ENCODE results near the gene NAV1. TPM values are rescaled to one million over a fixed set of nuclear protein-coding genes. Genes with fewer than 3 reads are reported as not detected.
A peak's percentile ranks its signal among the peaks of the same experiment; 100 is the strongest.

NAV1 gene
- total RNA-seq, 1 donor = 37.6 TPM

GRCh38 chr1:201504799-201505502 is 34.0 kb upstream of the NAV1 start:
- peak overlapping the region; percentile 73 for H3K4me3 ChIP-seq (ENCODE audit: low read depth, low read length)
- DNase-seq (ENCODE audit: low read depth) = no peak
- TF ChIP-seq CTCF (IDR thresholded peaks at IDR 0.05; ENCODE audit: insufficient read depth, low read depth, low read length) = no peak

- DNase-seq (ENCODE audit: low read depth) = no peak
- TF ChIP-seq CTCF (IDR thresholded peaks at IDR 0.05; ENCODE audit: insufficient read depth, low read depth, low read length) = no peak
Measured at GRCh38 chr1:201505503-201505890, 33.4 kb upstream of the NAV1 start.

GRCh38 chr1:201506092-201506491 is 32.8 kb upstream of the NAV1 start:
- no peak for TF ChIP-seq CTCF (IDR thresholded peaks at IDR 0.05; ENCODE audit: insufficient read depth, low read depth, low read length)
- DNase-seq (ENCODE audit: low read depth) = no peak
- H3K4me3 ChIP-seq (ENCODE audit: low read depth, low read length) = peak overlapping the region; percentile 73

More at GRCh38 chr1:201505503-201505890, 33.4 kb upstream of the NAV1 start:
- peak overlapping the region; percentile 73 for H3K4me3 ChIP-seq (ENCODE audit: low read depth, low read length)

- TF ChIP-seq CTCF (IDR thresholded peaks at IDR 0.05; ENCODE audit: insufficient read depth, low read depth, low read length) = no peak
- peak within 1 kb of the TSS; percentile 73 for H3K4me3 ChIP-seq (ENCODE audit: low read depth, low read length)
- peak; percentile 83 for DNase-seq (ENCODE audit: low read depth)
Measured at GRCh38 chr1:201506557-201507359, 32.2 kb upstream of the NAV1 start, which contains the start of gene CSRP1. CSRP1 (minus strand) TSS chr1:201507123; CDS start chr1:201496303, 10,820 bp downstream.

- peak overlapping the region; percentile 73 for H3K4me3 ChIP-seq (ENCODE audit: low read depth, low read length)
- no peak for TF ChIP-seq CTCF (IDR thresholded peaks at IDR 0.05; ENCODE audit: insufficient read depth, low read depth, low read length)
- DNase-seq (ENCODE audit: low read depth) = no peak
Measured at GRCh38 chr1:201507360-201507675, 31.6 kb upstream of the NAV1 start.

GRCh38 chr1:201508809-201509208 is 30.1 kb upstream of the NAV1 start:
- peak; percentile 41 for DNase-seq (ENCODE audit: low read depth)
- H3K4me3 ChIP-seq (ENCODE audit: low read depth, low read length) = no peak overlapping the region
- no peak for TF ChIP-seq CTCF (IDR thresholded peaks at IDR 0.05; ENCODE audit: insufficient read depth, low read depth, low read length)
